Measurements from ENCODE around the gene GK.

- no peak for TF ChIP-seq CTCF (IDR thresholded peaks at IDR 0.05)
- TF ChIP-seq ZFX (IDR thresholded peaks at IDR 0.05; ENCODE audit: borderline replicate concordance): no peak
Measured at GRCh38 chrX:30620980-30621618, 32.1 kb upstream of the GK start.

Measured in 22Rv1 (cell line).